Tracheal epithelial cell (primary cell): ENCODE measurements around the gene CYP27B1. TPM values are rescaled to one million over a fixed set of nuclear protein-coding genes. Genes with fewer than 3 reads are reported as not detected.

Experiments used
- total RNA-seq: library from RNA; depleted of rRNA; stranded (reverse); fragments of >200 nt; gene quantifications from 2 replicates; pipeline ENCODE4 v1.2.1, GENCODE V29; 2014

CYP27B1 gene, protein sequence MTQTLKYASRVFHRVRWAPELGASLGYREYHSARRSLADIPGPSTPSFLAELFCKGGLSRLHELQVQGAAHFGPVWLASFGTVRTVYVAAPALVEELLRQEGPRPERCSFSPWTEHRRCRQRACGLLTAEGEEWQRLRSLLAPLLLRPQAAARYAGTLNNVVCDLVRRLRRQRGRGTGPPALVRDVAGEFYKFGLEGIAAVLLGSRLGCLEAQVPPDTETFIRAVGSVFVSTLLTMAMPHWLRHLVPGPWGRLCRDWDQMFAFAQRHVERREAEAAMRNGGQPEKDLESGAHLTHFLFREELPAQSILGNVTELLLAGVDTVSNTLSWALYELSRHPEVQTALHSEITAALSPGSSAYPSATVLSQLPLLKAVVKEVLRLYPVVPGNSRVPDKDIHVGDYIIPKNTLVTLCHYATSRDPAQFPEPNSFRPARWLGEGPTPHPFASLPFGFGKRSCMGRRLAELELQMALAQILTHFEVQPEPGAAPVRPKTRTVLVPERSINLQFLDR
- 3.2 and 6.5 TPM in 2 replicates for total RNA-seq

DNA sequence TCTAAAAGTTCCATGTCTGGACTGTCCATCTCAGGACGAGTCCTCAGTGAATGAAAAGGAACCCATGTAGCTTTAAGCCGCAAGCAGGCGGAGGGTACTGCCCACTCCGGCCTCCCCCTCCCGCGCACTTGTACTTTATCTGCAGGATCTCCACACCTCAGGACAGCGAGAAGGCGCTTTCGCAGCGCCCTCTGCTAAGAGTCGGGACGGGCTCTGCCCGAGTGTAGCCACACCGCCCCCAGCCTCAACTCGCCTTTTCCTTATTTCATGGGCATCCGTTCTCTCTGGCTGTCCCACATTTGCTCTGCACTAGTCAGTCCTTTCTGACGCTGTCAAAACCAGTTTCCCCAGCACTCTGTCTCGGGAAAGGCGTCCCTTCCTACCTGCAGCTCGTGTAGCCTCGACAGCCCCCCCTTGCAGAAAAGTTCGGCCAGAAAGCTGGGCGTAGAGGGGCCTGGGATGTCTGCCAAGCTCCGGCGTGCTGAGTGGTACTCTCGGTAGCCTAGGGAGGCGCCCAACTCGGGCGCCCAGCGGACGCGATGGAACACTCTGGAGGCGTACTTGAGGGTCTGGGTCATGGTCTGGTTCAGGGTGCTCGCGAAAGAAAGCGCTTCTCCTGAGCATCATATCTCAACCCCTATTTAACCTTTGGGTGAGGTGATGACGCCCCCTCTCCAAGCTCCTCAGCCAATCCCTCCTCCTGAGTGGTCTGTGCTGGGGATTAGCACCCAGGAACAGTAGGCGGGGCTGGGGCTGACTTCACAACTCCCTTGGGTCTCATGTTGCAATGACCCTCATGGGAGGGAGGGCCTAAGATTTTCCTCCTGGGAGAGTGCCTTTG, at the start of gene CYP27B1:
Gene CYP27B1 (minus strand): TSS at position 615 of the 841 bp plus-strand sequence. CDS start 37 bp downstream, at position 578.

DNA sequence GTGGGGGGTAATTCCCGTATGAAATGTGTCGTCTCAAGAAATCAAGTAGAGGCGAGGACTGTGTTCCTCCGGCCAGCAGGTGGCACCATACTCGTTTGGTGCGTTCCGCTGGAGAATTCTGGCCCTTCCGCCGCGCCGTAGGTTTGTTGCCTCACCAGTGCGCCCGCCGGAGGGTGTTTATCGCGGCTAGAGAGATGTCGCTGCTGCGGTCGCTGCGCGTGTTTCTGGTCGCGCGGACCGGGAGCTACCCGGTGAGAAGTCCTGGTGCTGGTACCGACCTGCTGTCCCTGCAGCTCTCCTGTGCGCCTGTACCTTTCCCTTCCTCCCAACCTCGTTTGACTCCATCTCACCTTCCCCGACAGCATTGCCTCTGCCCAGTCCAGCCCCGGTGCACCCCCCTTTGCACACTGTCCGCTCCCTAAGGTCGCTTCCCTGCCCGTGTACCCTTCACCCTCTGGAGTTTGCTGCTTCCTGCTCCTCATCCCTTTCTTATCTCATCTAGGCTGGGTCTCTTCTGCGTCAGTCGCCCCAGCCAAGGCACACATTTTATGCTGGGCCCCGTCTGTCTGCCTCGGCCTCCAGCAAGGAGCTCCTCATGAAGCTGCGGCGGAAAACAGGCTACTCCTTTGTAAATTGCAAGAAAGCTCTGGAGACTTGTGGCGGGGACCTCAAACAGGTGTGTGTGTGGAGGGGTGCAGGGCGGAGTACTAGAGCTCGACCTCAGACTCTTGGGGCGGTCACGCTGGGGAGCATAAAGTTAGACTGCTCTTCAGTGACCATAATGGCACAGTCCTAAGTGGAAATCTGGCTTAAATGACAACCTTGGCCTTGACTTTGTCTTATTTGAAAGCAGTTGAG, 16.0 kb upstream of the CYP27B1 start, which contains the start of gene TSFM:
Gene TSFM (plus strand): TSS at position 180 of the 858 bp plus-strand sequence. CDS start 15 bp downstream, at position 195.

DNA sequence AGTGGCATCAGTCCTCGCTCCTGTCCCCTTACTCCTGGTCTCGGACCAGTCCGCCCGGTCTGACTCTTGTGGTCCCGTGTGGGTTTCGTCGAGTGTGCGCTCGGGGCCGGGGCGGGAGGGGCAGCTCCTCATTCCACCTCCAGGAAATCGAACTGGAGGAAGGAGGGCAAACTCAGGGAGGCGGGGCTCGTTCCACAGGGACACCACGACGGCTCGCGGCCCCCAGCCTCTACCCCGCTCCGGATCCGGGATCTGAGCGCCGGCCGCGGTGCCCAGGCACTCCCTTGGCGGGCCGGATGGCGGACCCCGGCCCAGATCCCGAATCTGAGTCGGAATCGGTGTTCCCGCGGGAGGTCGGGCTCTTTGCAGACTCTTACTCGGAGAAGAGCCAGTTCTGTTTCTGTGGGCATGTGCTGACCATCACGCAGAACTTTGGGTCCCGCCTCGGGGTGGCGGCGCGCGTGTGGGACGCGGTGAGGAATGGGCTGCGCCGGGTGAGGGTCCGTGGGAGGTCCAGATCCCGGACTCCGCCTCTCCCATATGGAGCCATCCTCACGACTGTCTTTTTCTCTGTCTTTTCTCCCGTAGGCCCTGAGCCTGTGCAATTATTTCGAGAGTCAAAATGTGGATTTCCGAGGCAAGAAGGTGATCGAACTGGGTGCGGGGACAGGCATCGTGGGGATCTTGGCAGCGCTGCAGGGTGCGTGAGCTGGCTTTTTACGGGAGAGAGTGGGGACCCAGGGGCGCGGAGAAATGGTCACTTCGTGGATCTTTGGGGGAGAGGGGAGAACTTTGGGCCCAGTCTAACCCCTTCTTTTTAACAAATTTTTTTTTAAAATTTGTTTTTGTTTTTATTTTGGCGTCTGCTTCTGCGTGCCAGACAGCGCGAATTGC, 5.8 kb upstream of the CYP27B1 start, which contains the start of gene EEF1AKMT3:
Gene EEF1AKMT3 (plus strand): TSS at position 186 of the 894 bp plus-strand sequence. CDS start 111 bp downstream, at position 297.

DNA sequence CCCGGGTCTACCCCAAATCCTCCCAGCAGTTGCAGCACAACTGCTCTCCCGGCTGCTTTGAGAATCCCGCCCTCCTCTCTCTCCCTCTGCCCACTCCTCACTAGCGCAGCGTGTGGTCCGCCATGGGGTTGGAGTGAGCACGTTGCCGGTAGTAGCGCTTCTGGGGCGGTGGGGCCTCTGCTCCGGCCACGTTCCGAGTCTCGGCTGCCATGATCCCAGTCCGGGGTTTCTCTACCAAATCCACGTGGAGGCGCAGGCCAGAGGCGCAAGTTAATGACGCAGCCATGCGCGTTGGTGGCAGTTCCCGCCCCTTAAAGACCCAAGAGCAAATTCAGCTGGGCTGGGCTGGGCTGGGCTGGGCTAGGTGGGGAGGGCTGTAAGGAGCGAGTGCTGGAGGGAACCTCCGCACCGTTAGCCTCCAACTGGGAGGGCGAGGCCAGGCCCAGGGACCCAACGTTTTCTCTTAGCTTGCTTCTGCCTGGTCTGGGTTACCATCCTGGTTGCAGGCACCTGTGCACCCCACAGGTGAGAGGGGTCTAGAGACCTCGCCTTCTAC, 5.1 kb upstream of the CYP27B1 start, which contains the start of gene METTL1:
Gene METTL1 (minus strand): TSS at position 233 of the 556 bp plus-strand sequence. CDS start 22 bp downstream, at position 211.

DNA sequence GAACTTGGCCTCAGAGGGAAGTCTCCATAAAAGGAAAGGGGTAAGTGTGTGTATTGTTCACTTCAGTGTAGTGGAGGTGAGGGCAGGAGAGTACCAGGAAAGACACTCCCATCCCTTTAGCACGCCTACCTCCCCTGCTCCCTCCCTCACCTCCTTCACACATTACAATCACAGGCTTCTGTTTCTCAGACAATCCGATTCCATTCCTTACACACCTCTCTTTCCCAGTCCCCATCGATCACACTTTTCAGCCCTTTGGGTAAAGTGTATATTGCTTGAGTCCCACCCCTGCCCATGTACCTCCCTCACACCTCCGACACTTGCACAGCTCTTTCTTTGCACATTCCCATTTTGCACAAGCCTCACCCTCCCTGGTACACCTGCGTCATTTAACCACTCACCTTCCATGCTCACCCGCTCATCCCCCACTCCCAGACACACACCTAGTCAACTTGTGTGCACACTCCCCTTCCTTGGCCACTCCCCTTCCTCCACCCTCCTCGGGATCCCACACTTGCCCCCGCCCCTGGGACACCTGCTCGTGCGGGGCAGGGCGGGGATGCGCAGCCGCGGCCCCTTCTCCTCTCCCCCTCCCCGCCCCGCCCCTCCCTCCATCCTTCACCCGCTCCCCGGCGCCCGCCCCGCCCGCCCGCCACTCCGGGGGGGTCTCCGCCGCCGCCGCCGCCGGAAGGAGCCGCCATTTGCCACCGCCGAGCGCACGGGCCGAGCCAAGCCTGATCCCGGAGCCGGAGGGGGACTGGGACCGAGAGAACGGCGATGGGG, 12.3 kb downstream of the CYP27B1 start, which contains the start of gene MARCHF9:
Gene MARCHF9 (plus strand): TSS at position 693 of the 783 bp plus-strand sequence. CDS start 426 bp downstream, outside the sequence.

DNA sequence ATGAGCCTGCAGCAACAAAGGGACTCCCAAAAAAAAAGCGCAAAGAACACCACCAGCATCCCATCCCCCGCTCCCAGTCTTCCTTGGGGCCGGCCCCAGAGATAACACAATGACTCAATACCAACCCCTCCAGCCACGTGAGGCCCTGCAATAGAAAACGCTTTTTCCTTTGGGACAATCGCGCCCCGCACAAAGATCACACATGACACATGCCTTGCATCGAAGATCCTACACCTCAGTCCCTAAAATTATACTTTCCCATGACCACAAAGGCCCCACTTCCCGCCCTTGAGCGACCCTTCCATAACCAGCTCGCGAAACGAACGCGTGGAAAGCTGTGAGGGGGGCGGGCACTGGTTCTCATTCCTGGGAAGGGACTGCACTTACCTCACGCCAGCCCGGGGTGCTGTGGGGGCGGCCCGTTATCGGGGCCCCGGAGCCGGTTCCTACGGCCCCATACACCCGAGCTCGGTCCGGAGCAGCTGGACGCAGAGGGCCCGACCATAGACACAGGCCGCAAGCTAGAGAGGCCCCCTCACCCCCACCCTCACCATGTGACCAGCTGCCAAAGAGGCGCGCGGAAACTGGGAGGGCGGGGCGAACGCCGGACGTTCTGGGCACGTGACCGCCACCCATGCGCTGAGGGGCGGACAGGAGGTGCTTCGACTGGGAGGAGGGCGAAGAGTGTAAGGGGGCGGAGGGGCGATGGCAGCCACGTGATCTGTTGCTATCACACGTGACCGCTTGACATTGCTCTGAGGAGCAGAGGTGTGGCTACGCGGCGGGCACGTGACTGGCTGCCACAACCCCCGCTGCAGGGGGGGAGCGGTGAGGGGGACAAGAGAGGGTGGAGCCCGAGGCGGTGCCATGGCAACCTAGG, 14.8 kb downstream of the CYP27B1 start, which contains the start of gene CDK4:
Gene CDK4 (minus strand): TSS at position 523 of the 880 bp plus-strand sequence. CDS start 593 bp downstream, outside the sequence.

DNA sequence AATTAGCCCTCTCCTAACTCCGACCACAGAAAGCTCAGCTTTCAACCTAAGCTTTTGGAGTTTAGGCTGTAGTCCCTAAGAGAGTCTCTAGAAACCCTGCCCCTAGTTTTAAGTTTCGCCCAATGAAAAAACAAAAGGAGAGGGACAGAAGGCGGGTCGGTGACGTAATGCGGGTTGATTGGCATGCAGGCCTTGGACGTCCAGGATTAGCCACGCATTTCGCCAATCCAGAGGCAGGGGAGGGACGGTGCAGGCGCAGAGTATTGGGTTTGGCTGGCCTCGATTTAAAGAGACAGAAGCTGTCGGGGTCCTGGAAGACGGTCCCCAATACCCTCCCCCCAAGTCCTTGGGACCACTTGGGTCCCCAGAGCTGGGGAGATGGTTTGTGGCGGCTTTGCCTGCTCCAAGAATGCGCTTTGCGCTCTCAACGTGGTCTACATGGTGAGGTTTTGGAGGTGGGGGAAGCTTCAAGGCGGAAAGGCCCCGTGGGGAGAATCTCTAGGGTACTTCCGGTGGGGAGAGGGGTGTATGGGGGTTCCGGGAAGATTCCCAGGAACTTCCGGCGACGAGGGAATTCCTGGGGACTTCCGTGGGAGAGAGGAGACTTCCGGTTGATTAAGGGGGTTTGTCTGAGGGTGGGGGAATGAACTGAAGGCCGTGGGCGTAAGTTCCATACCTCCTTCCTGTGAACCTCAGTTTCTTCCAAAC, 21.9 kb downstream of the CYP27B1 start, which contains the start of gene TSPAN31:
Gene TSPAN31 (plus strand): TSS at position 263 of the 708 bp plus-strand sequence. CDS start 116 bp downstream, at position 379.

DNA sequence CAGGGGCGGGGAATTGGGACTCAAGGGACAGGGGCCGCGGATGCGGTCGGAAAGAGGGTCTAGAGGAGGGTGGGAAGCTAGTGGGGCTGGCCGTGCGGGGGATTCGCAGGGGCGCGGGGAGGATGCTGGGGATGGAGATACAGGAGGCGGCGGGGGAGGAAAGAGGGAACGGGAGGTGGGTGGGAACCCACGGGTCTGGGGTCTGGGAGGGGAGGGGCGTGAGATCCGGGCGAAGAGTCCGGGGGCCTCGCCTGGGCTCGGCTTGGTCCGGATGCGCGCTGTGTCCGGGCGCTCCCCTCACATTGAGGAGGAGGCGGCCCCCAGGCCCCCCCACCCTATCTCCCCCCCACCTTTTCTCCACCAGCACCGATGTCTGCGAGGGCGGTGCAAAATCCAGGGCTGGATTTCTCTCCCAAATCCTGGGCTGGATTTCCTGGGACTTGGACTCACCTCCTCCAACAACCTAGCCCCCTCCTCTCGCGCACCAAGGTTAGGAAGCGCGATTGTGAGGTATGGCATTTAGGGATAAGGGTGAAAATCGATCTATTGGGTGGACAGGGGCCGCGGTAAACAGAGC, 28.1 kb downstream of the CYP27B1 start, which contains the start of gene AGAP2:
Gene AGAP2 (minus strand): TSS at position 82 of the 577 bp plus-strand sequence. CDS start 496 bp downstream, outside the sequence.

Other genes starting within 250 kb of the CYP27B1 start
- 75.9 and 79.7 TPM in 2 replicates for gene DDIT3, start 246.6 kb downstream of the CYP27B1 start, total RNA-seq
- 4.5 and 6.0 TPM in 2 replicates for gene MBD6, start 244.3 kb downstream of the CYP27B1 start, total RNA-seq
- gene DCTN2, start 219.9 kb downstream of the CYP27B1 start, total RNA-seq, result 77.6 and 95.4 TPM in 2 replicates
- under 0.01 TPM in 1 of 2 replicates, not detected in the other for gene KIF5A, start 217.0 kb downstream of the CYP27B1 start, total RNA-seq
- 47.5 and 52.2 TPM in 2 replicates for gene PIP4K2C, start 175.9 kb downstream of the CYP27B1 start, total RNA-seq
- gene DTX3, start 162.3 kb downstream of the CYP27B1 start, total RNA-seq, result 2.1 and 7.0 TPM in 2 replicates
- 1.9 and 2.2 TPM in 2 replicates for gene ARHGEF25, start 155.6 kb downstream of the CYP27B1 start, total RNA-seq
- 0.48 TPM in 1 of 2 replicates, not detected in the other for gene B4GALNT1, start 133.9 kb downstream of the CYP27B1 start, total RNA-seq
- 126 and 136 TPM in 2 replicates for gene OS9, start 72.9 kb downstream of the CYP27B1 start, total RNA-seq
- under 0.01 and 0.21 TPM in 2 replicates for gene AGAP2, start 28.3 kb downstream of the CYP27B1 start, total RNA-seq
- 82.2 and 98.0 TPM in 2 replicates for gene TSPAN31, start 22.0 kb downstream of the CYP27B1 start, total RNA-seq
- gene CDK4, start 14.8 kb downstream of the CYP27B1 start, total RNA-seq, result 128 and 199 TPM in 2 replicates
- gene MARCHF9, start 12.0 kb downstream of the CYP27B1 start, total RNA-seq, result 7.7 and 11.1 TPM in 2 replicates
- 5.5 and 13.3 TPM in 2 replicates for gene METTL1, start 5.0 kb upstream of the CYP27B1 start, total RNA-seq
- gene EEF1AKMT3, start 5.5 kb upstream of the CYP27B1 start, total RNA-seq, result 3.6 and 10.4 TPM in 2 replicates
- gene TSFM, start 15.7 kb upstream of the CYP27B1 start, total RNA-seq, result 15.3 and 23.6 TPM in 2 replicates
- gene AVIL, start 51.7 kb upstream of the CYP27B1 start, total RNA-seq, result 0.43 and 1.7 TPM in 2 replicates
- 18.3 and 35.0 TPM in 2 replicates for gene CTDSP2, start 79.7 kb upstream of the CYP27B1 start, total RNA-seq
- gene ATP23, start 174.5 kb upstream of the CYP27B1 start, total RNA-seq, result 10.9 and 15.7 TPM in 2 replicates